ENCODE results near the gene MYL12B. TPM values are rescaled to one million over a fixed set of nuclear protein-coding genes. Genes with fewer than 3 reads are reported as not detected.

MYL12B gene
- total RNA-seq, 1 experiment from 2014 or later: 166 TPM

DNA sequence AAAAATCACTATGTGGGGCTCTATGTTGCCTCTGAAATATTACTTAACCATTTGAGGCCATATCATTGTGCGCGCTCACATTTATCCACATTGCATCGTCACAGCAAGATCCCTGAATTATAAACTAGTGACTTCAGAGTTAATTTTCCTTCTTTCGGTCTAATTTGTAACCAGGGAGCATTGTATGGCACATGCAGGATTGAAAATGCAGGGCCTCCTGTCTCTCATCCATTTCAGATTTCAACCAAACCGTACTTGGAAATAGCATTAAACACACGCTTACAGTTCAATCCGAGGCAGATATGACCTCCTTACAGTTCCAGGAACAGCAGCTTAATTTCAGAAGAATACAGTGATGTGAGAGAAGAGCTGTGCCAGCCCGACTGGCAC is 42.7 kb upstream of the MYL12B start:
- no peaks in the 10 kb centered on the region for H3K27me3 Mint-ChIP-seq (ENCODE audit: low read depth)
- no peaks in the 10 kb centered on the region for H3K27me3 ChIP-seq (ENCODE audit: insufficient read depth, low read length)
- H2BK120ac ChIP-seq (ENCODE audit: low read depth, low read length, poor library complexity, severe bottlenecking): no peak overlapping the region
- no peak overlapping the region for H3K27ac Mint-ChIP-seq
- no peaks in the 10 kb centered on the region for H4K20me1 ChIP-seq (ENCODE audit: control insufficient read depth, insufficient read depth, insufficient read length)
- TF ChIP-seq, protein P1, sequence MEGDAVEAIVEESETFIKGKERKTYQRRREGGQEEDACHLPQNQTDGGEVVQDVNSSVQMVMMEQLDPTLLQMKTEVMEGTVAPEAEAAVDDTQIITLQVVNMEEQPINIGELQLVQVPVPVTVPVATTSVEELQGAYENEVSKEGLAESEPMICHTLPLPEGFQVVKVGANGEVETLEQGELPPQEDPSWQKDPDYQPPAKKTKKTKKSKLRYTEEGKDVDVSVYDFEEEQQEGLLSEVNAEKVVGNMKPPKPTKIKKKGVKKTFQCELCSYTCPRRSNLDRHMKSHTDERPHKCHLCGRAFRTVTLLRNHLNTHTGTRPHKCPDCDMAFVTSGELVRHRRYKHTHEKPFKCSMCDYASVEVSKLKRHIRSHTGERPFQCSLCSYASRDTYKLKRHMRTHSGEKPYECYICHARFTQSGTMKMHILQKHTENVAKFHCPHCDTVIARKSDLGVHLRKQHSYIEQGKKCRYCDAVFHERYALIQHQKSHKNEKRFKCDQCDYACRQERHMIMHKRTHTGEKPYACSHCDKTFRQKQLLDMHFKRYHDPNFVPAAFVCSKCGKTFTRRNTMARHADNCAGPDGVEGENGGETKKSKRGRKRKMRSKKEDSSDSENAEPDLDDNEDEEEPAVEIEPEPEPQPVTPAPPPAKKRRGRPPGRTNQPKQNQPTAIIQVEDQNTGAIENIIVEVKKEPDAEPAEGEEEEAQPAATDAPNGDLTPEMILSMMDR (conservative IDR thresholded peaks at IDR 0.05): no peak
- DNase-seq: no peak
- H2BK5ac ChIP-seq (ENCODE audit: insufficient read length, low read length): no peak overlapping the region
- H2AFZ ChIP-seq (ENCODE audit: low read length): no peak overlapping the region
- no peaks in the 10 kb centered on the region for H3K79me2 ChIP-seq (ENCODE audit: insufficient read depth, low read length)
- no peaks in the 10 kb centered on the region for H3K79me1 ChIP-seq (ENCODE audit: insufficient read depth, low read depth, low read length, poor library complexity, severe bottlenecking)
- no peak overlapping the region for H3K14ac ChIP-seq (ENCODE audit: insufficient read depth, low read length)
- H2BK15ac ChIP-seq (ENCODE audit: low read depth, low read length): no peak overlapping the region
- H2BK20ac ChIP-seq (ENCODE audit: low read depth, low read length, poor library complexity, severe bottlenecking): no peak overlapping the region
- peaks cover 2% of the 10 kb centered on the region; the same call in 1 of the 2 replicates for H3K4me1 ChIP-seq (ENCODE audit: insufficient read depth, low read length)
- H3K9ac ChIP-seq (ENCODE audit: extremely low read depth, insufficient read length, low read length): no peak overlapping the region
- no peak overlapping the region for H4K5ac ChIP-seq (ENCODE audit: insufficient read length, low read depth, low read length)
- no peak overlapping the region for H3K18ac ChIP-seq (ENCODE audit: insufficient read length, low read depth, low read length)
- no peak overlapping the region for H3K4me2 ChIP-seq (ENCODE audit: insufficient read depth, insufficient read length, low read length)
- no peaks in the 10 kb centered on the region for H3K9me3 Mint-ChIP-seq
- no peak overlapping the region for H3K23ac ChIP-seq (ENCODE audit: insufficient read length, low read depth, low read length)
- H4K91ac ChIP-seq (ENCODE audit: insufficient read length, low read depth, low read length): no peak overlapping the region
- no peaks in the 10 kb centered on the region for H3K9me3 ChIP-seq (ENCODE audit: control insufficient read depth, low read depth, low read length)
- H2BK12ac ChIP-seq (ENCODE audit: insufficient read length, low read depth, low read length): no peak overlapping the region
- H2AK5ac ChIP-seq (ENCODE audit: insufficient read length, low read length): no peak overlapping the region
- no peak overlapping the region for H3K56ac ChIP-seq (ENCODE audit: insufficient read length, low read depth, low read length)
- no peaks in the 10 kb centered on the region for H3K23me2 ChIP-seq (ENCODE audit: insufficient read length, low read depth, low read length, poor library complexity, severe bottlenecking)
- H3K27ac ChIP-seq (ENCODE audit: insufficient read length, low read depth, low read length): no peak overlapping the region
- no peak overlapping the region for H3K4me3 Mint-ChIP-seq
- no peak overlapping the region for H3K4ac ChIP-seq (ENCODE audit: low read depth, low read length)
- WGBS (ENCODE audit: extremely low coverage, insufficient read length, low lambda C conversion rate): no CpG with 5 or more reads among the region's 8 CpGs
- H4K8ac ChIP-seq (replicated peaks; ENCODE audit: insufficient read length, low read depth, low read length): no peak overlapping the region
- H3K36me3 Mint-ChIP-seq (ENCODE audit: insufficient read depth in 1 of 3, low read depth in 3 of 3): no peaks in the 10 kb centered on the region
- H3T11ph ChIP-seq (ENCODE audit: low read length): no peak overlapping the region
- H3K4me1 Mint-ChIP-seq: peaks cover 10 to 18% of the 10 kb centered on the region in 2 experiments

All from H9 (cell line).